Motor neuron (in vitro differentiated cells): Measurements from ENCODE around the gene PLA2G6. TPM values are rescaled to one million over a fixed set of nuclear protein-coding genes. Genes with fewer than 3 reads are reported as not detected.
"Not testable (repeated sequence)": the region's sequence is repeated elsewhere in the genome, so short reads cannot be mapped to it uniquely, and the experiment has no call there.

ENCODE experiments used
- ATAC-seq, 8 experiments: fragments of 200-7000 bp; cut with Tn5 transposase; replicated peaks in 6 of 8; 2 replicates each; pipeline ENCODE4 v1.8.0; 2021; ENCODE audit warnings: mild to moderate bottlenecking in 8 of 8, moderate library complexity in 8 of 8
- H3K27ac ChIP-seq, 2 donors: fragments of 250-450 bp; sonication (Bioruptor Pico); 2 replicates each; pipeline ENCODE4 v1.9.0; 2021; ENCODE audit warnings: antibody characterized with exemption in 2 of 2, mild to moderate bottlenecking in 2 of 2, moderate library complexity in 1 of 2
- H3K4me1 ChIP-seq, 2 donors: fragments of 250-450 bp; sonication (Bioruptor Pico); replicated peaks in 1 of 2; 2 replicates each; pipeline ENCODE4 v1.6.1; 2021; ENCODE audit warnings: antibody characterized with exemption in 2 of 2, mild to moderate bottlenecking in 2 of 2, moderate library complexity in 1 of 2
- H3K4me3 ChIP-seq, 5 donors: fragments of 250-450 bp; sonication (Bioruptor Pico); 2 replicates each; pipeline ENCODE4 v1.9.0; 2021; ENCODE audit warnings: antibody characterized with exemption in 5 of 5, mild to moderate bottlenecking in 5 of 5, moderate library complexity in 4 of 5
- WGBS, 10 experiments: fragments of 450-650 bp; shearing (Covaris generic); methylation state at CpG; one replicate each; pipeline ENCODE4 v1.0.0; 2022; 5-methylcytosine and 5-hydroxymethylcytosine counted together
- in situ Hi-C, 9 experiments: fragments of 400-800 bp; cut with MboI; loops; one replicate each; pipeline ENCODE4 v1.15.0; 2021; ENCODE audit warnings: low sequenced_read_pairs in 9 of 9, low pct_unique_long_range_greater_than_20kb in 2 of 9; ENCODE audit not compliant: unreplicated experiment in 9 of 9
- total RNA-seq, 8 experiments: library from RNA; unstranded; fragments of 300-600 nt; gene quantifications; 2 replicates each; pipeline versions ENCODE4 v1.2.3 to v1.2.4, GENCODE V29; 2022

The PLA2G6 gene
- total RNA-seq, 8 experiments from 2014 or later: 8.6 to 56.8 (median 16.6) TPM

GRCh38 chr22:38165922-38166593 lies 15.6 kb downstream of the PLA2G6 start:
- ATAC-seq: no peak
- H3K27ac ChIP-seq: no peak overlapping the region
- peaks cover 0 to 2% of the 10 kb centered on the region in 2 donors for H3K4me1 ChIP-seq
- 61 to 100% (median 94%) methylated on average over 1 to 10 of the region's 13 CpGs; no CpG with 5 or more reads in 1 of the 10 experiments for WGBS, 10 experiments
- in situ Hi-C loops: no loop called here
- no peak overlapping the region for H3K4me3 ChIP-seq

- Histone ChIP-seq H3K4me3 (no peak overlapping the region), H3K4me1 (no peaks in the 10 kb centered on the region), H3K27ac (no peak overlapping the region)
- 100% methylated on average over 1 to 2 of the region's 7 CpGs; no CpG with 5 or more reads in 8 of the 10 experiments for WGBS, 10 experiments
- in situ Hi-C loops: no loop called here
- ATAC-seq: no peak
Observed at GRCh38 chr22:38164551-38164918, 17.1 kb downstream of the PLA2G6 start.

- H3K27ac ChIP-seq: no peak overlapping the region
- no peaks in the 10 kb centered on the region for H3K4me1 ChIP-seq
- in situ Hi-C loops: no loop called here
- peak in 1 of 8 experiments; percentile 29 for ATAC-seq
- WGBS, 10 experiments: 73 to 100% (median 86%) methylated on average over 2 to 9 of the region's 13 CpGs; no CpG with 5 or more reads in 4 of the 10 experiments
- no peak overlapping the region for H3K4me3 ChIP-seq
Observed at GRCh38 chr22:38163844-38164550, 17.6 kb downstream of the PLA2G6 start.

- Histone ChIP-seq H3K4me1 (no peaks in the 10 kb centered on the region), H3K4me3 (no peak overlapping the region), H3K27ac (no peak overlapping the region)
- WGBS, 10 experiments: 50 to 90% (median 82%) methylated on average over 1 to 4 of the region's 14 CpGs; no CpG with 5 or more reads in 5 of the 10 experiments
- in situ Hi-C loops: no loop called here
- ATAC-seq: peak in 1 of 8 experiments; percentile 60
Observed at GRCh38 chr22:38162881-38163843, 18.5 kb downstream of the PLA2G6 start.

GRCh38 chr22:38155703-38156102 lies 25.9 kb downstream of the PLA2G6 start:
- ATAC-seq: no peak
- no peak overlapping the region for H3K4me3 ChIP-seq
- 33 to 100% (median 67%) methylated on average over 1 of the region's 1 CpG; no CpG with 5 or more reads in 3 of the 10 experiments for WGBS, 10 experiments
- H3K4me1 ChIP-seq: no peaks in the 10 kb centered on the region
- in situ Hi-C loops: no loop called here
- no peak overlapping the region for H3K27ac ChIP-seq

GRCh38 chr22:38154563-38154915 lies 27.1 kb downstream of the PLA2G6 start:
- in situ Hi-C loops, H3K4me1 ChIP-seq, H3K27ac ChIP-seq, ATAC-seq, H3K4me3 ChIP-seq: not testable (repeated sequence)
- WGBS, 10 experiments: 25 to 100% (median 83%) methylated on average over 1 of the region's 1 CpG; no CpG with 5 or more reads in 3 of the 10 experiments

- in situ Hi-C loops: no loop called here
- Histone ChIP-seq H3K4me1 (no peaks in the 10 kb centered on the region), H3K27ac (no peak overlapping the region), H3K4me3 (no peak overlapping the region)
- 0 to 90% (median 50%) methylated on average over 1 to 2 of the region's 4 CpGs; no CpG with 5 or more reads in 5 of the 10 experiments for WGBS, 10 experiments
- peak in 4 of 8 experiments; percentile 40 to 75 (median 43) for ATAC-seq
Observed at GRCh38 chr22:38153821-38154562, 27.6 kb downstream of the PLA2G6 start.

- Histone ChIP-seq H3K27ac (no peak overlapping the region), H3K4me1 (no peaks in the 10 kb centered on the region), H3K4me3 (no peak overlapping the region)
- in situ Hi-C loops: no loop called here
- WGBS, 10 experiments: 40 to 100% (median 87%) methylated on average over 1 to 8 of the region's 8 CpGs; no CpG with 5 or more reads in 1 of the 10 experiments
- no peak for ATAC-seq
Observed at GRCh38 chr22:38151126-38151500, 30.5 kb downstream of the PLA2G6 start.

- H3K4me1 ChIP-seq: no peaks in the 10 kb centered on the region
- 20 to 100% (median 90%) methylated on average over 1 to 5 of the region's 5 CpGs; no CpG with 5 or more reads in 1 of the 10 experiments for WGBS, 10 experiments
- H3K4me3 ChIP-seq: no peak overlapping the region
- in situ Hi-C loops: no loop called here
- no peak overlapping the region for H3K27ac ChIP-seq
- no peak for ATAC-seq
Observed at GRCh38 chr22:38148245-38148644, 33.4 kb downstream of the PLA2G6 start.

GRCh38 chr22:38146166-38146565 lies 35.5 kb downstream of the PLA2G6 start:
- H3K4me1 ChIP-seq, H3K27ac ChIP-seq, H3K4me3 ChIP-seq, ATAC-seq, in situ Hi-C loops: not testable (repeated sequence)
- WGBS, 10 experiments: 100% methylated on average over 1 to 2 of the region's 3 CpGs; no CpG with 5 or more reads in 6 of the 10 experiments

GRCh38 chr22:38144025-38144405 lies 37.6 kb downstream of the PLA2G6 start:
- no peak overlapping the region for H3K4me3 ChIP-seq
- no peak for ATAC-seq
- in situ Hi-C loops: no loop called here
- no peaks in the 10 kb centered on the region for H3K4me1 ChIP-seq
- 100% methylated on average over 1 to 2 of the region's 5 CpGs; no CpG with 5 or more reads in 7 of the 10 experiments for WGBS, 10 experiments
- no peak overlapping the region for H3K27ac ChIP-seq

- in situ Hi-C loops: no loop called here
- Histone ChIP-seq H3K4me1 (no peaks in the 10 kb centered on the region), H3K4me3 (no peak overlapping the region), H3K27ac (no peak overlapping the region)
- WGBS, 10 experiments: 80 to 100% (median 97%) methylated on average over 1 to 3 of the region's 5 CpGs; no CpG with 5 or more reads in 4 of the 10 experiments
- ATAC-seq: no peak
Observed at GRCh38 chr22:38142606-38143005, 39.0 kb downstream of the PLA2G6 start.
